ENCODE data around the gene PARD6G.

DNA sequence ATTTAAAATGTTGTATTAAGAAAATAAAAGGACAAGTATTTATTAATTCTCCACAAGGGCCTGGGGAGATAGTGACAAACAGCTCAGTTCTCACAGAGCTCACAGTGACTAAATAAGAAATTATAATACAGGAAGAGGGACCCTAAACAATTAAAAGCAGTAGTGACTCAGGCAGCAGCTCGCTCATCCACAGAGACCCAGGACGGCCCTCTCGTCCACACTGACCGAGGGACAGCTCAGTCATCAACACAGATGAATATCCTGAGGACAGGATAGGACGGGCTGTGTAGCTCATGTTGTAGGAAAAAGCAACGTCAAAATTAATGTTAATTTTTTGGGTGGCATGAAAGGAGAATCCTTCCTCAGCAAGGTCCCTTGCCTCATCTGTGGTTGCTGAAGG lies 44.1 kb downstream of the PARD6G start:
- TF ChIP-seq, protein P1, sequence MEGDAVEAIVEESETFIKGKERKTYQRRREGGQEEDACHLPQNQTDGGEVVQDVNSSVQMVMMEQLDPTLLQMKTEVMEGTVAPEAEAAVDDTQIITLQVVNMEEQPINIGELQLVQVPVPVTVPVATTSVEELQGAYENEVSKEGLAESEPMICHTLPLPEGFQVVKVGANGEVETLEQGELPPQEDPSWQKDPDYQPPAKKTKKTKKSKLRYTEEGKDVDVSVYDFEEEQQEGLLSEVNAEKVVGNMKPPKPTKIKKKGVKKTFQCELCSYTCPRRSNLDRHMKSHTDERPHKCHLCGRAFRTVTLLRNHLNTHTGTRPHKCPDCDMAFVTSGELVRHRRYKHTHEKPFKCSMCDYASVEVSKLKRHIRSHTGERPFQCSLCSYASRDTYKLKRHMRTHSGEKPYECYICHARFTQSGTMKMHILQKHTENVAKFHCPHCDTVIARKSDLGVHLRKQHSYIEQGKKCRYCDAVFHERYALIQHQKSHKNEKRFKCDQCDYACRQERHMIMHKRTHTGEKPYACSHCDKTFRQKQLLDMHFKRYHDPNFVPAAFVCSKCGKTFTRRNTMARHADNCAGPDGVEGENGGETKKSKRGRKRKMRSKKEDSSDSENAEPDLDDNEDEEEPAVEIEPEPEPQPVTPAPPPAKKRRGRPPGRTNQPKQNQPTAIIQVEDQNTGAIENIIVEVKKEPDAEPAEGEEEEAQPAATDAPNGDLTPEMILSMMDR (IDR thresholded peaks at IDR 0.05; ENCODE audit: insufficient read depth, low read depth, low read length), result no peak
- no peak for TF ChIP-seq EZH2 (IDR thresholded peaks at IDR 0.05; ENCODE audit: insufficient read depth, low read length)

All from astrocyte (in vitro differentiated cells and primary cell).